Measurements from ENCODE around the gene RABEP2.

The RABEP2 gene

GRCh38 chr16:28866454-28866804 lies 58.6 kb downstream of the RABEP2 start:
- TF ChIP-seq RARB (CRISPR knock-in tag; IDR thresholded peaks at IDR 0.05) (no peak), ZFP30 (CRISPR knock-in tag; IDR thresholded peaks at IDR 0.05) (no peak), GLIS3 (CRISPR knock-in tag; IDR thresholded peaks at IDR 0.05) (no peak), CSDC2 (CRISPR knock-in tag; IDR thresholded peaks at IDR 0.05) (no peak), ZFP3 (CRISPR knock-in tag; IDR thresholded peaks at IDR 0.05) (no peak), SNAI2 (CRISPR knock-in tag; IDR thresholded peaks at IDR 0.05) (no peak), TOX (CRISPR knock-in tag; IDR thresholded peaks at IDR 0.05; ENCODE audit: borderline replicate concordance) (no peak), ARNTL (CRISPR knock-in tag; IDR thresholded peaks at IDR 0.05; ENCODE audit: borderline replicate concordance, low read depth) (no peak), ZC3H10 (CRISPR knock-in tag; IDR thresholded peaks at IDR 0.05) (no peak)

GRCh38 chr16:28865722-28866453 lies 59.1 kb downstream of the RABEP2 start:
- ATAC-seq: no peak
- TF ChIP-seq ZC3H10 (CRISPR knock-in tag; IDR thresholded peaks at IDR 0.05) (no peak), ESRRG (CRISPR knock-in tag; IDR thresholded peaks at IDR 0.05) (no peak)

More at GRCh38 chr16:28866454-28866804, 58.6 kb downstream of the RABEP2 start:
- ATAC-seq: no peak

- no peak for ATAC-seq
- no peak for TF ChIP-seq TSHZ2 (CRISPR knock-in tag; IDR thresholded peaks at IDR 0.05)
- no peak for TF ChIP-seq CREB5 (CRISPR knock-in tag; IDR thresholded peaks at IDR 0.05; ENCODE audit: low read depth)
- TF ChIP-seq ZC3H10 (CRISPR knock-in tag; IDR thresholded peaks at IDR 0.05): no peak
- no peak for TF ChIP-seq OSR1 (CRISPR knock-in tag; IDR thresholded peaks at IDR 0.05)
- no peak for TF ChIP-seq CSRNP3 (CRISPR knock-in tag; IDR thresholded peaks at IDR 0.05)
- no peak for TF ChIP-seq ZNF70 (CRISPR knock-in tag; IDR thresholded peaks at IDR 0.05)
- no peak for TF ChIP-seq RARB (CRISPR knock-in tag; IDR thresholded peaks at IDR 0.05)
- no peak for TF ChIP-seq TOX (CRISPR knock-in tag; IDR thresholded peaks at IDR 0.05; ENCODE audit: borderline replicate concordance)
- no peak for TF ChIP-seq ZNF8 (CRISPR knock-in tag; IDR thresholded peaks at IDR 0.05)
- no peak for TF ChIP-seq CSDC2 (CRISPR knock-in tag; IDR thresholded peaks at IDR 0.05)
- no peak for TF ChIP-seq TCF4 (CRISPR knock-in tag; IDR thresholded peaks at IDR 0.05; ENCODE audit: borderline replicate concordance)
- no peak for TF ChIP-seq PPARA (CRISPR knock-in tag; IDR thresholded peaks at IDR 0.05; ENCODE audit: borderline replicate concordance)
- TF ChIP-seq BACH2 (CRISPR knock-in tag; IDR thresholded peaks at IDR 0.05; ENCODE audit: borderline replicate concordance): no peak
- no peak for TF ChIP-seq ISL1 (CRISPR knock-in tag; IDR thresholded peaks at IDR 0.05)
- no peak for TF ChIP-seq ESRRG (CRISPR knock-in tag; IDR thresholded peaks at IDR 0.05)
- TF ChIP-seq SNAI2 (CRISPR knock-in tag; IDR thresholded peaks at IDR 0.05): no peak
- TF ChIP-seq PATZ1 (CRISPR knock-in tag; IDR thresholded peaks at IDR 0.05; ENCODE audit: borderline replicate concordance): no peak
- no peak for TF ChIP-seq ZFP3 (CRISPR knock-in tag; IDR thresholded peaks at IDR 0.05)
- TF ChIP-seq GLIS3 (CRISPR knock-in tag; IDR thresholded peaks at IDR 0.05): no peak
These were observed 59.9 kb downstream of the RABEP2 start for GRCh38 chr16:28865001-28865688.
